Kidney (tissue), 14 donors: ENCODE measurements around the gene MICA. TPM values are rescaled to one million over a fixed set of nuclear protein-coding genes. Genes with fewer than 3 reads are reported as not detected.

Experiments used
- DNase-seq, 5 donors: peaks; one replicate each; pipeline ENCODE4 v3.0.0-alpha.2; 2013 to 2020
- FAIRE-seq: peaks from 2 replicates; lab custom pipeline; 2012; peaks lifted over from hg19 to GRCh38; lab: Jason Lieb, UNC
- H3K27ac ChIP-seq, 2 donors: one replicate each; pipeline ENCODE4 v1.7.0; 2013; ENCODE audit warnings: low read depth in 2 of 2, low read length in 2 of 2, inconsistent platforms in 1 of 2
- H3K27me3 ChIP-seq: one replicate; pipeline ENCODE4 v1.7.1; 2013; ENCODE audit warnings: low read length, inconsistent platforms; ENCODE audit not compliant: control insufficient read depth, insufficient read depth
- H3K36me3 ChIP-seq, 3 donors: one replicate each; pipeline versions ENCODE4 v1.7.0 to v1.7.1; 2013; ENCODE audit warnings: low read length in 3 of 3, control low read depth in 1 of 3, inconsistent platforms in 1 of 3; ENCODE audit not compliant: insufficient read depth in 3 of 3, control insufficient read depth in 2 of 3
- H3K4me1 ChIP-seq, 3 donors: one replicate each; pipeline versions ENCODE4 v1.7.0 to v1.7.1; 2013; ENCODE audit warnings: low read length in 3 of 3, inconsistent platforms in 1 of 3, low read depth in 1 of 3; ENCODE audit not compliant: control insufficient read depth in 2 of 3, insufficient read depth in 2 of 3
- H3K4me3 ChIP-seq, 3 donors: one replicate each; pipeline versions ENCODE4 v1.7.0 to v1.8.1; 2013; ENCODE audit warnings: low read length in 3 of 3, control low read depth in 1 of 3, inconsistent platforms in 1 of 3
- H3K9ac ChIP-seq, 3 donors: one replicate each; pipeline versions ENCODE4 v1.7.0 to v1.7.1; 2013; ENCODE audit warnings: low read length in 3 of 3, control low read depth in 1 of 3, inconsistent platforms in 1 of 3
- H3K9me3 ChIP-seq, 3 donors: one replicate each; pipeline versions ENCODE4 v1.7.0 to v1.7.1; 2013; ENCODE audit warnings: low read length in 3 of 3, control low read depth in 1 of 3, inconsistent platforms in 1 of 3; ENCODE audit not compliant: control insufficient read depth in 2 of 3, insufficient read depth in 1 of 3
- CTCF ChIP-seq: IDR thresholded peaks from 3 replicates; pipeline ENCODE4 v1.5.1; 2012; ENCODE audit warnings: mild to moderate bottlenecking, moderate library complexity, borderline replicate concordance; ENCODE audit not compliant: insufficient read depth; ENCODE audit errors: extremely low read depth
- intact Hi-C: fragments of 100-400 bp; cut with DNase I; formaldehyde crosslinking; loops from one replicate; pipeline ENCODE4 v1.11.1; 2022
- polyA plus RNA-seq: library from polyadenylated mRNA; stranded (reverse); fragments of 350-450 nt; fragmentation: Illumina TruSeq; extraction: RNeasy Lipid Tissue Mini Kit (QIAGEN cat#74804); gene quantifications from one replicate; pipeline ENCODE4 v1.2.3, GENCODE V29; 2014; ENCODE audit warnings: low read depth, low replicate concordance; ENCODE audit not compliant: insufficient read depth
- total RNA-seq: library from RNA; stranded (reverse); fragmentation: NEBNext Ultra II Directional; extraction: Animal tissue kit (Norgen Biotek cat#: 25700); gene quantifications from one replicate; pipeline ENCODE4 v1.2.1, GENCODE V29; 2021
- donor health status: control.
- donor health status: control.
- donor health status: control.
- donor health status: control.
- donor health status: control.
- donor health status: DM: yes; HTN: yes; CAD: no.
- donor health status: Normal renal cell carcinoma (clear cell type).

The MICA gene
- total and polyA plus RNA-seq, 2 donors from 2014 or later = 27.5 to 34.7 TPM

- intact Hi-C loops = no loop called here
- DNase-seq (peak in 1 of 5 donors; percentile 21), FAIRE-seq (no peak)
- Histone ChIP-seq H3K36me3 (no peaks in the 10 kb centered on the region), H3K9ac (peak overlapping the region in 2 of 3 donors; percentile 20 to 81), H3K27ac (peak overlapping the region; percentile 43 to 58), H3K27me3 (no peaks in the 10 kb centered on the region), H3K4me3 (peak overlapping the region in 2 of 3 donors; percentile 21 to 70), H3K4me1 (peaks cover 0 to 18% (median 0%) of the 10 kb centered on the region in 3 donors), H3K9me3 (no peaks in the 10 kb centered on the region)
- TF ChIP-seq CTCF = no peak
Observed at GRCh38 chr6:31462026-31462963, 58.9 kb downstream of the MICA start.

GRCh38 chr6:31462964-31463870 is 59.8 kb downstream of the MICA start:
- DNase-seq (peak; percentile 88 to 94 (median 93)), FAIRE-seq (peak; percentile 69)
- intact Hi-C loops = no loop called here
- Histone ChIP-seq H3K36me3 (no peaks in the 10 kb centered on the region), H3K9me3 (no peaks in the 10 kb centered on the region), H3K27ac (peak overlapping the region; percentile 43 to 58), H3K9ac (peak overlapping the region in 2 of 3 donors; percentile 34 to 81), H3K4me1 (peaks cover 0 to 18% (median 0%) of the 10 kb centered on the region in 3 donors), H3K27me3 (no peaks in the 10 kb centered on the region), H3K4me3 (peak overlapping the region; percentile 40 to 76 (median 70))
- no peak for TF ChIP-seq CTCF

- Histone ChIP-seq H3K9ac (no peak overlapping the region), H3K4me1 (peaks cover 0 to 18% (median 0%) of the 10 kb centered on the region in 3 donors), H3K27ac (no peak overlapping the region), H3K36me3 (no peaks in the 10 kb centered on the region), H3K4me3 (peak overlapping the region in 2 of 3 donors; percentile 70 to 76), H3K9me3 (no peaks in the 10 kb centered on the region), H3K27me3 (no peaks in the 10 kb centered on the region)
- FAIRE-seq (no peak), DNase-seq (no peak)
- TF ChIP-seq CTCF = no peak
- intact Hi-C loops = no loop called here
Observed at GRCh38 chr6:31464252-31465184, 61.1 kb downstream of the MICA start.
